ENCODE results near the gene DRGX. TPM values are rescaled to one million over a fixed set of nuclear protein-coding genes. Genes with fewer than 3 reads are reported as not detected.

Gene DRGX
- total RNA-seq, 4 donors from 2014 or later: not detected

DNA sequence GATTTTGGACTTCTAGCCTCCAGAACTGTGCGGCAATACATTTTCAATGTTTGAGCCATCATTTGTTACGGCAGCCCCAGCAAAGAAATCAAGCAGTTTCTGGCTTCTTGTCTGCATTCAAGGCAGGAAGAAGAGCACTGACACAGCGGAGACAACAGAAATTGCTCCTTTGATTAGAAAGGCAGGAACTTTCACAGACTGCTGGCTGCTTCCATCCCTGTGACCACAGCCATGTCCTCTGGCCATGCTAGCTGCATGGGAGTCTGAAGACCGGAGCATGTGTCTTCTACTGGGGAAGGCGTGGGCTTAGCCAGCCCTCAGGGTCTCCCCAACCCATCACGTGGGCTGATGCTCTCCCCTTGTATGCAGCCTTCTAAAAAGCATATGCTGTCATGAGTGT lies 77.9 kb downstream of the DRGX start:
- 79 to 86% methylated on average over 6 of the region's 6 CpGs for WGBS, 2 donors
- Histone ChIP-seq H3K4me3 (no peak overlapping the region), H3K4me1 (no peaks in the 10 kb centered on the region), H3K36me3 (no peaks in the 10 kb centered on the region), H3K27me3 (no peaks in the 10 kb centered on the region), H3K9me3 (no peaks in the 10 kb centered on the region), H3K27ac (no peak overlapping the region)
- no peak for DNase-seq (ENCODE audit: low spot score in 2 of 2)
- TF ChIP-seq EP300 (IDR thresholded peaks at IDR 0.05): no peak
- TF ChIP-seq POLR2A (IDR thresholded peaks at IDR 0.05): no peak
- TF ChIP-seq, protein P1, sequence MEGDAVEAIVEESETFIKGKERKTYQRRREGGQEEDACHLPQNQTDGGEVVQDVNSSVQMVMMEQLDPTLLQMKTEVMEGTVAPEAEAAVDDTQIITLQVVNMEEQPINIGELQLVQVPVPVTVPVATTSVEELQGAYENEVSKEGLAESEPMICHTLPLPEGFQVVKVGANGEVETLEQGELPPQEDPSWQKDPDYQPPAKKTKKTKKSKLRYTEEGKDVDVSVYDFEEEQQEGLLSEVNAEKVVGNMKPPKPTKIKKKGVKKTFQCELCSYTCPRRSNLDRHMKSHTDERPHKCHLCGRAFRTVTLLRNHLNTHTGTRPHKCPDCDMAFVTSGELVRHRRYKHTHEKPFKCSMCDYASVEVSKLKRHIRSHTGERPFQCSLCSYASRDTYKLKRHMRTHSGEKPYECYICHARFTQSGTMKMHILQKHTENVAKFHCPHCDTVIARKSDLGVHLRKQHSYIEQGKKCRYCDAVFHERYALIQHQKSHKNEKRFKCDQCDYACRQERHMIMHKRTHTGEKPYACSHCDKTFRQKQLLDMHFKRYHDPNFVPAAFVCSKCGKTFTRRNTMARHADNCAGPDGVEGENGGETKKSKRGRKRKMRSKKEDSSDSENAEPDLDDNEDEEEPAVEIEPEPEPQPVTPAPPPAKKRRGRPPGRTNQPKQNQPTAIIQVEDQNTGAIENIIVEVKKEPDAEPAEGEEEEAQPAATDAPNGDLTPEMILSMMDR (IDR thresholded peaks at IDR 0.05): no peak

DNA sequence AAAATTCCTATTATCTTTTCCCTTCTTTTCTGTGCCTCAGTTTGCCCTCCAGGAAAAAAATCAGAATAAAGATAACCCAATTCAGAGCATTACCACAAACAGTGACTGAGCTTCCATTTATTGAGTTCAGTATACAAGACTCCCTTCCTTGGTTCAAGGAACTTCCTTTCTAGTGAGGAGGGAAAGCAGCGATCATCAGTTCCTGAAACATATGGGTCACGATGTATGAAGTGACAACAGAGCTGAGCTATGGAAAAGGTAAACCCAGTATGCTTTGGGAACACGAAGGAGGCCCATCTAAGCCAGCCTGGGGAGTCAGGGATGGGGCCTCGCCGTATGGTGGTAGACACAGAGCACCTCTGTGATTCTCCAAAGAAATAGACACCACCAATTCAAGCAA lies 81.1 kb downstream of the DRGX start:
- Histone ChIP-seq H3K27ac (no peak overlapping the region), H3K4me1 (peaks cover 0 to 4% (median 0%) of the 10 kb centered on the region in 4 donors), H3K9me3 (no peaks in the 10 kb centered on the region), H3K36me3 (no peaks in the 10 kb centered on the region), H3K4me3 (no peak overlapping the region), H3K27me3 (no peaks in the 10 kb centered on the region)
- no peak for DNase-seq (ENCODE audit: low spot score in 2 of 2)
- TF ChIP-seq POLR2A (IDR thresholded peaks at IDR 0.05) (no peak), EP300 (IDR thresholded peaks at IDR 0.05) (no peak)
- TF ChIP-seq, protein P1 (IDR thresholded peaks at IDR 0.05): no peak
- 87 to 94% methylated on average over 5 of the region's 5 CpGs for WGBS, 2 donors

Other genes starting within 250 kb of the DRGX start
- gene TMEM273, start 207.7 kb downstream of the DRGX start, total RNA-seq: 10 to 100 TPM; 18.6 to 37.9 (median 28.8) TPM
- under 1 TPM in 1 of 4 donors, not detected in 3; 0.22 TPM for gene C10orf71, start 96.9 kb downstream of the DRGX start, total RNA-seq
- gene ERCC6, start 143.0 kb upstream of the DRGX start, total RNA-seq: 10 to 100 TPM; 11.6 to 21.0 (median 17.5) TPM
- gene SLC18A3, start 214.2 kb upstream of the DRGX start, total RNA-seq: not detected
- not detected for gene CHAT, start 217.9 kb upstream of the DRGX start, total RNA-seq

All from tibial nerve (tissue), 4 donors.